COLO668 (cell line): ENCODE results near the gene LCP1.

ENCODE experiments used
- DNase-seq: peaks from one replicate; lab custom pipeline; 2025; ENCODE audit not compliant: unreplicated experiment; lab: John Stamatoyannopoulos, UW

The LCP1 gene

GRCh38 chr13:46183018-46183946 lies 1.3 kb upstream of the LCP1 start:
- DNase-seq: no peak

- no peak for DNase-seq
Measured at GRCh38 chr13:46182491-46182877, 507 bp upstream of the LCP1 start.

- DNase-seq: no peak
Measured at GRCh38 chr13:46181377-46181839, 569 bp downstream of the LCP1 start.

- DNase-seq: no peak
Measured at GRCh38 chr13:46179969-46180763, 1.8 kb downstream of the LCP1 start.

GRCh38 chr13:46179491-46179908 lies 2.5 kb downstream of the LCP1 start:
- DNase-seq: no peak

- DNase-seq: no peak
Measured at GRCh38 chr13:46178821-46179220, 3.2 kb downstream of the LCP1 start.

- no peak for DNase-seq
Measured at GRCh38 chr13:46178143-46178542, 3.8 kb downstream of the LCP1 start.

GRCh38 chr13:46176756-46177155 lies 5.2 kb downstream of the LCP1 start:
- no peak for DNase-seq

- no peak for DNase-seq
Measured at GRCh38 chr13:46173656-46174055, 8.3 kb downstream of the LCP1 start.

- no peak for DNase-seq
Measured at GRCh38 chr13:46172531-46172991, 9.4 kb downstream of the LCP1 start.

GRCh38 chr13:46171739-46172138 lies 10.2 kb downstream of the LCP1 start:
- no peak for DNase-seq

- no peak for DNase-seq
Measured at GRCh38 chr13:46171217-46171616, 10.8 kb downstream of the LCP1 start.

- DNase-seq: no peak
Measured at GRCh38 chr13:46170687-46171086, 11.3 kb downstream of the LCP1 start.

GRCh38 chr13:46170268-46170667 lies 11.7 kb downstream of the LCP1 start:
- no peak for DNase-seq

GRCh38 chr13:46169758-46170157 lies 12.2 kb downstream of the LCP1 start:
- DNase-seq: no peak

GRCh38 chr13:46168783-46169182 lies 13.2 kb downstream of the LCP1 start:
- DNase-seq: no peak

GRCh38 chr13:46168341-46168740 lies 13.6 kb downstream of the LCP1 start:
- DNase-seq: no peak

- DNase-seq: no peak
Measured at GRCh38 chr13:46166947-46167610, 14.9 kb downstream of the LCP1 start.

- DNase-seq: no peak
Measured at GRCh38 chr13:46166224-46166584, 15.8 kb downstream of the LCP1 start.

- DNase-seq: no peak
Measured at GRCh38 chr13:46165485-46166223, 16.3 kb downstream of the LCP1 start.

- DNase-seq: no peak
Measured at GRCh38 chr13:46164661-46165060, 17.3 kb downstream of the LCP1 start.
